K562 (cell line): Measurements from ENCODE around the gene PYM1. TPM values are rescaled to one million over a fixed set of nuclear protein-coding genes. Genes with fewer than 3 reads are reported as not detected.

Source experiments
- CHD1 ChIP-seq: fragments of 200-600 bp; sonication (generic); IDR thresholded peaks from one replicate; pipeline ENCODE4 v1.6.1; 2012; ENCODE audit warnings: mild to moderate bottlenecking, moderate library complexity, low read length, inconsistent platforms
- EHMT2 ChIP-seq: fragments of 450-650 bp; IDR thresholded peaks from 2 replicates; pipeline ENCODE4 v1.6.1; 2018; ENCODE audit warnings: antibody characterized with exemption
- EP300 ChIP-seq: IDR thresholded peaks from 2 replicates; pipeline ENCODE4 v1.6.1; 2012; ENCODE audit warnings: low read length, improper control_type of control experiment
- GTF2F1 ChIP-seq: IDR thresholded peaks from 2 replicates; pipeline ENCODE4 v1.6.1; 2011; ENCODE audit warnings: low read depth, low read length, improper control_type of control experiment
- HDAC8 ChIP-seq: fragments of 450-650 bp; IDR thresholded peaks from 2 replicates; pipeline ENCODE4 v1.6.1; 2016; ENCODE audit warnings: mild to moderate bottlenecking, missing genetic modification characterization, moderate library complexity, missing compliant biosample characterization
- ILF3 ChIP-seq: fragments of 450-650 bp; IDR thresholded peaks from 2 replicates; pipeline ENCODE4 v1.6.1; 2018; ENCODE audit warnings: antibody characterized with exemption, mild to moderate bottlenecking, moderate library complexity, borderline replicate concordance
- MEIS2 ChIP-seq: fragments of 450-650 bp; IDR thresholded peaks from 2 replicates; pipeline ENCODE4 v1.6.1; 2014; ENCODE audit warnings: mild to moderate bottlenecking; ENCODE audit not compliant: partially characterized antibody
- SUPT5H ChIP-seq: fragments of 450-650 bp; IDR thresholded peaks from 2 replicates; pipeline ENCODE4 v1.6.1; 2016
- TCFL5 ChIP-seq: fragments of 250-450 bp; sonication (Bioruptor Pico); conservative IDR thresholded peaks from 2 replicates; pipeline ENCODE4 v1.6.1; 2021; ENCODE audit warnings: mild to moderate bottlenecking, moderate library complexity, matching md5 sums
- ZKSCAN8 ChIP-seq: fragments of 200-800 bp; sonication (Bioruptor generic); IDR thresholded peaks from 2 replicates; pipeline ENCODE4 v1.6.1; 2016; ENCODE audit warnings: missing genetic modification characterization, missing compliant biosample characterization
- ZNF174 ChIP-seq: fragments of 250-450 bp; sonication (Bioruptor Pico); IDR thresholded peaks from 2 replicates; pipeline ENCODE4 v1.4.0; 2020; ENCODE audit warnings: mild to moderate bottlenecking
- ZNF586 ChIP-seq: fragments of 450-650 bp; formaldehyde crosslinking; conservative IDR thresholded peaks from 2 replicates; pipeline ENCODE4 v1.4.0; 2020; ENCODE audit warnings: mild to moderate bottlenecking, moderate library complexity
- ZNF644 ChIP-seq: fragments of 200-800 bp; sonication (Bioruptor generic); IDR thresholded peaks from 2 replicates; pipeline ENCODE4 v1.6.1; 2016; ENCODE audit warnings: low read depth, missing genetic modification characterization, missing compliant biosample characterization
- ZNF75A ChIP-seq: fragments of 450-650 bp; formaldehyde crosslinking; IDR thresholded peaks from 2 replicates; pipeline ENCODE4 v1.4.0; 2020; ENCODE audit warnings: mild to moderate bottlenecking
- ZZZ3 ChIP-seq: fragments of 450-650 bp; IDR thresholded peaks from 2 replicates; pipeline ENCODE4 v1.6.1; 2016; ENCODE audit warnings: antibody characterized with exemption, mild to moderate bottlenecking, moderate library complexity
- polyA plus RNA-seq, 8 experiments: library from polyadenylated mRNA; depleted of rRNA in 4 of 8; stranded (reverse) in 5 of 8; unstranded in 3 of 8; fragments of >200 nt; fragmentation: Nextera tagmentation in 2 of 8; fragmentation: Illumina TruSeq in 1 of 8; extraction: Ambion mirVana in 2 of 8; extraction: Trizol in 1 of 8; gene quantifications; 2 replicates each; pipeline versions ENCODE4 v1.2.1 to v1.2.3, GENCODE V29; 2011 to 2014; ENCODE audit warnings: inconsistent platforms in 1 of 8, missing spikeins in 1 of 8
- total RNA-seq, 7 experiments: library from RNA; depleted of rRNA in 6 of 7; stranded (reverse); fragments of >200 nt in 6 of 7; fragmentation: Illumina TruSeq in 2 of 7; extraction: Trizol in 2 of 7; gene quantifications; 2 replicates each; pipeline versions ENCODE4 v1.2.1 to v1.2.3, GENCODE V29; 2011 to 2021; ENCODE audit warnings: low replicate concordance in 1 of 7
- TF ChIP-seq, protein P1 (sequence below), 2 experiments: IDR thresholded peaks; 2 replicates each; pipeline ENCODE4 v1.6.1; 2012; ENCODE audit warnings: improper control_type of control experiment in 2 of 2, low read depth in 2 of 2, low read length in 2 of 2, borderline replicate concordance in 1 of 2
- TF ChIP-seq, protein P2 (sequence below): fragments of 450-650 bp; IDR thresholded peaks from 2 replicates; pipeline ENCODE4 v1.6.1; 2018; ENCODE audit warnings: mild to moderate bottlenecking, low read depth; ENCODE audit not compliant: partially characterized antibody
- TF ChIP-seq, protein P3 (sequence below): fragments of 450-650 bp; IDR thresholded peaks from 2 replicates; pipeline ENCODE4 v1.7.1; 2018; ENCODE audit warnings: mild to moderate bottlenecking, low read depth; ENCODE audit not compliant: partially characterized antibody
- TF ChIP-seq, protein P4 (sequence below): sonication (generic); formaldehyde crosslinking; IDR thresholded peaks from 2 replicates; pipeline ENCODE4 v1.8.0; 2022; ENCODE audit warnings: mild to moderate bottlenecking, low read depth, missing genetic modification reagents

The PYM1 gene
- total and polyA plus RNA-seq, 9 of the 15 experiments (the other 6 are each of a cell fraction or from before 2014, with no cell fraction given), result 29.0 to 51.3 (median 34.1) TPM

DNA sequence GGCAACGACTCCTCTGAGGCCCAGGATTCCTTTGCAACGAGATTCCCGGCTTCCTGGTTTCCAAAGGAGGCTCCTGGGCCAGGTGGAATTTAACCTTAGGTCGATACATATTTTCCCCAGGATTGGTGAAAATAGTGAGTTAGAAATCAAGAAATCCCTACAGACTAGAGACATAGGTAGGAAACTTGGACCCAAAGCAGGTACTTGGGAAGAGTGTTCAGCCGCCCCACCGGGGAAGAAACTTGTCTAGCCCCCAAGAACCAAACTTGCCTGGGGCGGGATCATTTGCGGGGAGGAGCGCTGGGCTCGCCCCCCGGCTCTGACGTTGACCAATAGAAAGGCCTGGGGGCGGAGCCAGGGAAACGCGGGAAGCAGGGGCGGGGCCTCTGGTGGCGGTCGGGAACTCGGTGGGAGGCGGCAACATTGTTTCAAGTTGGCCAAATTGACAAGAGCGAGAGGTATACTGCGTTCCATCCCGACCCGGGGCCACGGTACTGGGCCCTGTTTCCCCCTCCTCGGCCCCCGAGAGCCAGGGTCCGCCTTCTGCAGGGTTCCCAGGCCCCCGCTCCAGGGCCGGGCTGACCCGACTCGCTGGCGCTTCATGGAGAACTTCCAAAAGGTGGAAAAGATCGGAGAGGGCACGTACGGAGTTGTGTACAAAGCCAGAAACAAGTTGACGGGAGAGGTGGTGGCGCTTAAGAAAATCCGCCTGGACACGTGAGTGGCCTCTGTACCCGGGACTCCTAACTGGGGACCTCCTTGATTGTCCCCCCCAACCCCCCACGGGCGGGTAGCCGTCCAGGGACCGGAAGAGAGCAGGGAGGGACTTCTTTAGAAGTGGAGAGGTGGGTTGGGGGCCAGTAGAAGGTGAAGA, 39.0 kb upstream of the PYM1 start, which contains the start of gene CDK2 (continued):
- no peak for TF ChIP-seq EHMT2
- TF ChIP-seq GTF2F1, result 0 out of 2 replicates have a peak, but pooled peaks have one; percentile 42
- TF ChIP-seq ILF3, result no peak
- no peak for TF ChIP-seq ZNF586
- TF ChIP-seq, protein P1, sequence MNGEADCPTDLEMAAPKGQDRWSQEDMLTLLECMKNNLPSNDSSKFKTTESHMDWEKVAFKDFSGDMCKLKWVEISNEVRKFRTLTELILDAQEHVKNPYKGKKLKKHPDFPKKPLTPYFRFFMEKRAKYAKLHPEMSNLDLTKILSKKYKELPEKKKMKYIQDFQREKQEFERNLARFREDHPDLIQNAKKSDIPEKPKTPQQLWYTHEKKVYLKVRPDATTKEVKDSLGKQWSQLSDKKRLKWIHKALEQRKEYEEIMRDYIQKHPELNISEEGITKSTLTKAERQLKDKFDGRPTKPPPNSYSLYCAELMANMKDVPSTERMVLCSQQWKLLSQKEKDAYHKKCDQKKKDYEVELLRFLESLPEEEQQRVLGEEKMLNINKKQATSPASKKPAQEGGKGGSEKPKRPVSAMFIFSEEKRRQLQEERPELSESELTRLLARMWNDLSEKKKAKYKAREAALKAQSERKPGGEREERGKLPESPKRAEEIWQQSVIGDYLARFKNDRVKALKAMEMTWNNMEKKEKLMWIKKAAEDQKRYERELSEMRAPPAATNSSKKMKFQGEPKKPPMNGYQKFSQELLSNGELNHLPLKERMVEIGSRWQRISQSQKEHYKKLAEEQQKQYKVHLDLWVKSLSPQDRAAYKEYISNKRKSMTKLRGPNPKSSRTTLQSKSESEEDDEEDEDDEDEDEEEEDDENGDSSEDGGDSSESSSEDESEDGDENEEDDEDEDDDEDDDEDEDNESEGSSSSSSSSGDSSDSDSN (IDR thresholded peaks at IDR 0.05; ENCODE audit: borderline replicate concordance in 1 of 2, low read depth in 2 of 2, low read length in 2 of 2), result no peak
- no peak for TF ChIP-seq CHD1
- TF ChIP-seq ZKSCAN8 (CRISPR knock-in tag), result no peak
- no peak for TF ChIP-seq TCFL5 (CRISPR knock-in tag)
- TF ChIP-seq MEIS2, result no peak
- TF ChIP-seq ZNF644 (tag), result no peak
- no peak for TF ChIP-seq HDAC8 (tag)
- no peak for TF ChIP-seq ZZZ3
- no peak for TF ChIP-seq ZNF75A (CRISPR knock-in tag)
- TF ChIP-seq EP300, result no peak
- TF ChIP-seq, protein P2, sequence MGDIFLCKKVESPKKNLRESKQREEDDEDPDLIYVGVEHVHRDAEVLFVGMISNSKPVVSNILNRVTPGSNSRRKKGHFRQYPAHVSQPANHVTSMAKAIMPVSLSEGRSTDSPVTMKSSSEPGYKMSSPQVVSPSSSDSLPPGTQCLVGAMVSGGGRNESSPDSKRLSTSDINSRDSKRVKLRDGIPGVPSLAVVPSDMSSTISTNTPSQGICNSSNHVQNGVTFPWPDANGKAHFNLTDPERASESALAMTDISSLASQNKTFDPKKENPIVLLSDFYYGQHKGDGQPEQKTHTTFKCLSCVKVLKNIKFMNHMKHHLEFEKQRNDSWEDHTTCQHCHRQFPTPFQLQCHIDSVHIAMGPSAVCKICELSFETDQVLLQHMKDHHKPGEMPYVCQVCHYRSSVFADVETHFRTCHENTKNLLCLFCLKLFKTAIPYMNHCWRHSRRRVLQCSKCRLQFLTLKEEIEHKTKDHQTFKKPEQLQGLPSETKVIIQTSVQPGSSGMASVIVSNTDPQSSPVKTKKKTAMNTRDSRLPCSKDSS, result no peak
- TF ChIP-seq, protein P3, sequence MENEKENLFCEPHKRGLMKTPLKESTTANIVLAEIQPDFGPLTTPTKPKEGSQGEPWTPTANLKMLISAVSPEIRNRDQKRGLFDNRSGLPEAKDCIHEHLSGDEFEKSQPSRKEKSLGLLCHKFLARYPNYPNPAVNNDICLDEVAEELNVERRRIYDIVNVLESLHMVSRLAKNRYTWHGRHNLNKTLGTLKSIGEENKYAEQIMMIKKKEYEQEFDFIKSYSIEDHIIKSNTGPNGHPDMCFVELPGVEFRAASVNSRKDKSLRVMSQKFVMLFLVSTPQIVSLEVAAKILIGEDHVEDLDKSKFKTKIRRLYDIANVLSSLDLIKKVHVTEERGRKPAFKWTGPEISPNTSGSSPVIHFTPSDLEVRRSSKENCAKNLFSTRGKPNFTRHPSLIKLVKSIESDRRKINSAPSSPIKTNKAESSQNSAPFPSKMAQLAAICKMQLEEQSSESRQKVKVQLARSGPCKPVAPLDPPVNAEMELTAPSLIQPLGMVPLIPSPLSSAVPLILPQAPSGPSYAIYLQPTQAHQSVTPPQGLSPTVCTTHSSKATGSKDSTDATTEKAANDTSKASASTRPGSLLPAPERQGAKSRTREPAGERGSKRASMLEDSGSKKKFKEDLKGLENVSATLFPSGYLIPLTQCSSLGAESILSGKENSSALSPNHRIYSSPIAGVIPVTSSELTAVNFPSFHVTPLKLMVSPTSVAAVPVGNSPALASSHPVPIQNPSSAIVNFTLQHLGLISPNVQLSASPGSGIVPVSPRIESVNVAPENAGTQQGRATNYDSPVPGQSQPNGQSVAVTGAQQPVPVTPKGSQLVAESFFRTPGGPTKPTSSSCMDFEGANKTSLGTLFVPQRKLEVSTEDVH, result peak; percentile 93
- peak; percentile 88 for TF ChIP-seq SUPT5H
- no peak for TF ChIP-seq ZNF174 (CRISPR knock-in tag)
- TF ChIP-seq, protein P4, sequence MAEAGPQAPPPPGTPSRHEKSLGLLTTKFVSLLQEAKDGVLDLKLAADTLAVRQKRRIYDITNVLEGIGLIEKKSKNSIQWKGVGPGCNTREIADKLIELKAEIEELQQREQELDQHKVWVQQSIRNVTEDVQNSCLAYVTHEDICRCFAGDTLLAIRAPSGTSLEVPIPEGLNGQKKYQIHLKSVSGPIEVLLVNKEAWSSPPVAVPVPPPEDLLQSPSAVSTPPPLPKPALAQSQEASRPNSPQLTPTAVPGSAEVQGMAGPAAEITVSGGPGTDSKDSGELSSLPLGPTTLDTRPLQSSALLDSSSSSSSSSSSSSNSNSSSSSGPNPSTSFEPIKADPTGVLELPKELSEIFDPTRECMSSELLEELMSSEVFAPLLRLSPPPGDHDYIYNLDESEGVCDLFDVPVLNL (CRISPR knock-in tag), result no peak
